ENCODE measurements around the gene PARP1.

- TF ChIP-seq CTCF (IDR thresholded peaks at IDR 0.05) (no peak), EZH2 (IDR thresholded peaks at IDR 0.05; ENCODE audit: borderline replicate concordance, insufficient read depth, low read depth, low read length, poor library complexity, severe bottlenecking) (no peak)
These were observed 28.6 kb upstream of the PARP1 start for GRCh38 chr1:226436472-226436854.
